ENCODE results near the gene COL9A1.
A peak's percentile ranks its signal among the peaks of the same experiment; 100 is the strongest.
"Not testable (repeated sequence)": the region's sequence is repeated elsewhere in the genome, so short reads cannot be mapped to it uniquely, and the experiment has no call there.

COL9A1 gene

GRCh38 chr6:70310063-70310694, 7.3 kb upstream of the COL9A1 start:
- Histone ChIP-seq H2AFZ (ENCODE audit: low read depth, low read length, severe bottlenecking) (no peak overlapping the region), H4K20me1 (ENCODE audit: low read depth, low read length) (no peaks in the 10 kb centered on the region), H3F3A (ENCODE audit: insufficient read depth) (no peaks in the 10 kb centered on the region), H3K27ac (ENCODE audit: low read depth, low read length) (no peak overlapping the region), H3K9me2 (replicated peaks; ENCODE audit: insufficient read depth, low read length) (no peaks in the 10 kb centered on the region), H3K9ac (ENCODE audit: low read length) (no peak overlapping the region), H3K9me3 (ENCODE audit: insufficient read depth, low read length) (no peaks in the 10 kb centered on the region), H3K27me3 (ENCODE audit: low read length) (no peaks in the 10 kb centered on the region), H3K4me3 (ENCODE audit: insufficient read depth, low read length, poor library complexity, severe bottlenecking) (no peak overlapping the region), H3K36me3 (ENCODE audit: low read length) (no peaks in the 10 kb centered on the region), H3K4me2 (ENCODE audit: low read depth, low read length, poor library complexity, severe bottlenecking) (no peak overlapping the region), H3K79me2 (ENCODE audit: insufficient read depth, low read length) (no peaks in the 10 kb centered on the region)
- TF ChIP-seq EZH2phosphoT487 (conservative IDR thresholded peaks at IDR 0.05; ENCODE audit: low read length) (no peak), CTCF (IDR thresholded peaks at IDR 0.05; ENCODE audit: insufficient read depth, low read length, poor library complexity, severe bottlenecking) (peak; percentile 60)

- Histone ChIP-seq H3K27me3 (ENCODE audit: low read length) (no peaks in the 10 kb centered on the region), H3K36me3 (ENCODE audit: low read length) (no peaks in the 10 kb centered on the region)
- TF ChIP-seq EZH2phosphoT487 (conservative IDR thresholded peaks at IDR 0.05; ENCODE audit: low read length) (no peak), CTCF (IDR thresholded peaks at IDR 0.05; ENCODE audit: insufficient read depth, low read length, poor library complexity, severe bottlenecking) (no peak)
These were observed 6.4 kb upstream of the COL9A1 start for GRCh38 chr6:70309243-70309642.

GRCh38 chr6:70308142-70308541, 5.3 kb upstream of the COL9A1 start:
- not testable (repeated sequence) for H3K4me2 ChIP-seq (ENCODE audit: low read depth, low read length, poor library complexity, severe bottlenecking); H3K9ac ChIP-seq (ENCODE audit: low read length); H3K36me3 ChIP-seq (ENCODE audit: low read length); H3K27ac ChIP-seq (ENCODE audit: low read depth, low read length); H3K9me3 ChIP-seq (ENCODE audit: insufficient read depth, low read length); H2AFZ ChIP-seq (ENCODE audit: low read depth, low read length, severe bottlenecking); H3K79me2 ChIP-seq (ENCODE audit: insufficient read depth, low read length); H3K4me3 ChIP-seq (ENCODE audit: insufficient read depth, low read length, poor library complexity, severe bottlenecking); H3K9me2 ChIP-seq (replicated peaks; ENCODE audit: insufficient read depth, low read length); H4K20me1 ChIP-seq (ENCODE audit: low read depth, low read length); H3K27me3 ChIP-seq (ENCODE audit: low read length); H3F3A ChIP-seq (ENCODE audit: insufficient read depth)

More at GRCh38 chr6:70309243-70309642, 6.4 kb upstream of the COL9A1 start:
- Histone ChIP-seq H3K9me3 (ENCODE audit: insufficient read depth, low read length) (no peaks in the 10 kb centered on the region), H3K4me2 (ENCODE audit: low read depth, low read length, poor library complexity, severe bottlenecking) (no peak overlapping the region), H3K4me3 (ENCODE audit: insufficient read depth, low read length, poor library complexity, severe bottlenecking) (no peak overlapping the region), H3K9me2 (replicated peaks; ENCODE audit: insufficient read depth, low read length) (no peaks in the 10 kb centered on the region), H4K20me1 (ENCODE audit: low read depth, low read length) (no peaks in the 10 kb centered on the region), H3K9ac (ENCODE audit: low read length) (no peak overlapping the region), H2AFZ (ENCODE audit: low read depth, low read length, severe bottlenecking) (no peak overlapping the region), H3K27ac (ENCODE audit: low read depth, low read length) (no peak overlapping the region), H3F3A (ENCODE audit: insufficient read depth) (no peaks in the 10 kb centered on the region), H3K79me2 (ENCODE audit: insufficient read depth, low read length) (no peaks in the 10 kb centered on the region)

GRCh38 chr6:70307008-70307407, 4.1 kb upstream of the COL9A1 start:
- no peaks in the 10 kb centered on the region for H3K9me3 ChIP-seq (ENCODE audit: insufficient read depth, low read length)
- TF ChIP-seq CTCF (IDR thresholded peaks at IDR 0.05; ENCODE audit: insufficient read depth, low read length, poor library complexity, severe bottlenecking) (no peak), EZH2phosphoT487 (conservative IDR thresholded peaks at IDR 0.05; ENCODE audit: low read length) (no peak)
- no peaks in the 10 kb centered on the region for H3K79me2 ChIP-seq (ENCODE audit: insufficient read depth, low read length)
- H3K9me2 ChIP-seq (replicated peaks; ENCODE audit: insufficient read depth, low read length) = no peaks in the 10 kb centered on the region
- H3K36me3 ChIP-seq (ENCODE audit: low read length) = no peaks in the 10 kb centered on the region
- no peak overlapping the region for H3K9ac ChIP-seq (ENCODE audit: low read length)
- H3F3A ChIP-seq (ENCODE audit: insufficient read depth) = no peaks in the 10 kb centered on the region
- no peak overlapping the region for H3K27ac ChIP-seq (ENCODE audit: low read depth, low read length)
- no peak overlapping the region for H3K4me3 ChIP-seq (ENCODE audit: insufficient read depth, low read length, poor library complexity, severe bottlenecking)
- H4K20me1 ChIP-seq (ENCODE audit: low read depth, low read length) = no peaks in the 10 kb centered on the region
- no peak overlapping the region for H3K4me2 ChIP-seq (ENCODE audit: low read depth, low read length, poor library complexity, severe bottlenecking)
- no peaks in the 10 kb centered on the region for H3K27me3 ChIP-seq (ENCODE audit: low read length)
- H2AFZ ChIP-seq (ENCODE audit: low read depth, low read length, severe bottlenecking) = no peak overlapping the region
